H9 (cell line): ENCODE results near the gene RLF. TPM values are rescaled to one million over a fixed set of nuclear protein-coding genes. Genes with fewer than 3 reads are reported as not detected.

Experiments used
- DNase-seq: peaks from one replicate; pipeline ENCODE4 v3.0.0-alpha.2; 2017
- H2AFZ ChIP-seq: one replicate; pipeline ENCODE4 v1.6.1; 2013; ENCODE audit warnings: mild to moderate bottlenecking, low read length, control low read depth, moderate library complexity
- H2AK5ac ChIP-seq: 2 replicates; pipeline ENCODE4 v1.6.1; 2013; ENCODE audit warnings: low read length, control low read depth, mixed read lengths; ENCODE audit not compliant: insufficient read length
- H2BK120ac ChIP-seq: one replicate; pipeline ENCODE4 v1.6.1; 2013; ENCODE audit warnings: low read depth, mild to moderate bottlenecking, low read length, control low read depth, inconsistent platforms; ENCODE audit not compliant: poor library complexity, severe bottlenecking
- H2BK12ac ChIP-seq: 2 replicates; pipeline ENCODE4 v1.6.1; 2013; ENCODE audit warnings: low read length, control low read depth, mixed read lengths, low read depth; ENCODE audit not compliant: insufficient read length
- H2BK15ac ChIP-seq: 2 replicates; pipeline ENCODE4 v1.6.1; 2013; ENCODE audit warnings: low read depth, low read length, control low read depth
- H2BK20ac ChIP-seq: one replicate; pipeline ENCODE4 v1.6.1; 2013; ENCODE audit warnings: low read depth, mild to moderate bottlenecking, low read length, control low read depth, inconsistent platforms; ENCODE audit not compliant: poor library complexity, severe bottlenecking
- H2BK5ac ChIP-seq: 2 replicates; pipeline ENCODE4 v1.6.1; 2013; ENCODE audit warnings: low read length, control low read depth, mixed read lengths; ENCODE audit not compliant: insufficient read length
- H3K14ac ChIP-seq: 2 replicates; pipeline ENCODE4 v1.6.1; 2013; ENCODE audit warnings: low read length, control low read depth; ENCODE audit not compliant: insufficient read depth
- H3K18ac ChIP-seq: 2 replicates; pipeline ENCODE4 v1.6.1; 2013; ENCODE audit warnings: low read depth, mild to moderate bottlenecking, mixed read lengths, low read length, control low read depth; ENCODE audit not compliant: insufficient read length
- H3K23ac ChIP-seq: 2 replicates; pipeline ENCODE4 v1.6.1; 2013; ENCODE audit warnings: low read length, control low read depth, mixed read lengths, low read depth; ENCODE audit not compliant: insufficient read length
- H3K23me2 ChIP-seq: 2 replicates; pipeline ENCODE4 v1.6.1; 2013; ENCODE audit warnings: low read depth, mild to moderate bottlenecking, mixed read lengths, low read length, control low read depth; ENCODE audit not compliant: insufficient read length, poor library complexity, severe bottlenecking
- H3K27ac ChIP-seq: 2 replicates; pipeline ENCODE4 v1.5.1; 2013; ENCODE audit warnings: low read length, control low read depth, mixed read lengths, low read depth; ENCODE audit not compliant: insufficient read length
- H3K27me3 ChIP-seq: 2 replicates; pipeline ENCODE4 v1.6.1; 2013; ENCODE audit warnings: low read length, control low read depth, inconsistent platforms; ENCODE audit not compliant: insufficient read depth
- H3K4ac ChIP-seq: 2 replicates; pipeline ENCODE4 v1.6.1; 2013; ENCODE audit warnings: low read depth, mild to moderate bottlenecking, control low read depth, inconsistent platforms, low read length, moderate library complexity
- H3K4me1 ChIP-seq: 2 replicates; pipeline ENCODE4 v1.6.1; 2013; ENCODE audit warnings: low read length, control low read depth, inconsistent platforms; ENCODE audit not compliant: insufficient read depth
- H3K4me2 ChIP-seq: 2 replicates; pipeline ENCODE4 v1.6.1; 2013; ENCODE audit warnings: low read length, control low read depth, mixed read lengths; ENCODE audit not compliant: insufficient read length, insufficient read depth
- H3K56ac ChIP-seq: 2 replicates; pipeline ENCODE4 v1.6.1; 2013; ENCODE audit warnings: low read depth, mild to moderate bottlenecking, mixed read lengths, low read length, control low read depth; ENCODE audit not compliant: insufficient read length
- H3K79me1 ChIP-seq: 2 replicates; pipeline ENCODE4 v1.6.1; 2013; ENCODE audit warnings: low read depth, mild to moderate bottlenecking, moderate library complexity, low read length, control low read depth, inconsistent platforms; ENCODE audit not compliant: insufficient read depth, poor library complexity, severe bottlenecking
- H3K79me2 ChIP-seq: 2 replicates; pipeline ENCODE4 v1.6.1; 2013; ENCODE audit warnings: low read length, control low read depth, inconsistent platforms; ENCODE audit not compliant: insufficient read depth
- H3K9ac ChIP-seq: 2 replicates; pipeline ENCODE4 v1.6.1; 2013; ENCODE audit warnings: low read length, control low read depth, mixed read lengths; ENCODE audit not compliant: insufficient read length; ENCODE audit errors: extremely low read depth
- H3K9me3 ChIP-seq: one replicate; pipeline ENCODE4 v1.6.1; 2013; ENCODE audit warnings: low read depth, low read length, inconsistent platforms; ENCODE audit not compliant: control insufficient read depth
- H3T11ph ChIP-seq: one replicate; pipeline ENCODE4 v1.6.1; 2013; ENCODE audit warnings: mild to moderate bottlenecking, low read length, control low read depth, inconsistent platforms
- H4K20me1 ChIP-seq: one replicate; pipeline ENCODE4 v1.6.1; 2013; ENCODE audit not compliant: control insufficient read depth, insufficient read length, insufficient read depth
- H4K5ac ChIP-seq: 2 replicates; pipeline ENCODE4 v1.6.1; 2013; ENCODE audit warnings: low read depth, mild to moderate bottlenecking, mixed read lengths, low read length, control low read depth; ENCODE audit not compliant: insufficient read length
- H4K8ac ChIP-seq: replicated peaks from 2 replicates; pipeline ENCODE4 v1.6.1; 2013; ENCODE audit warnings: low read length, control low read depth, mixed read lengths, low read depth; ENCODE audit not compliant: insufficient read length
- H4K91ac ChIP-seq: 2 replicates; pipeline ENCODE4 v1.6.1; 2013; ENCODE audit warnings: low read depth, mild to moderate bottlenecking, moderate library complexity, mixed read lengths, low read length, control low read depth; ENCODE audit not compliant: insufficient read length
- H3K27ac Mint-ChIP-seq, 3 experiments: 2 replicates in 2 of 3; 3 replicates in 1 of 3; pipeline ENCODE4 v1.8.0; 2020 to 2021; ENCODE audit warnings: mixed read lengths in 3 of 3, mild to moderate bottlenecking in 1 of 3, moderate library complexity in 1 of 3
- H3K27me3 Mint-ChIP-seq: 2 replicates; pipeline ENCODE4 v1.8.0; 2021; ENCODE audit warnings: low read depth, mild to moderate bottlenecking, moderate library complexity, mixed read lengths
- H3K36me3 Mint-ChIP-seq, 3 experiments: 2 replicates in 2 of 3; 3 replicates in 1 of 3; pipeline ENCODE4 v1.8.0; 2020 to 2021; ENCODE audit warnings: low read depth in 3 of 3, mixed read lengths in 3 of 3; ENCODE audit not compliant: insufficient read depth in 1 of 3
- H3K4me1 Mint-ChIP-seq, 2 experiments: 2 replicates each; pipeline ENCODE4 v1.8.0; 2020; ENCODE audit warnings: mixed read lengths in 2 of 2
- H3K4me3 Mint-ChIP-seq, 2 experiments: 2 replicates in 1 of 2; 3 replicates in 1 of 2; pipeline ENCODE4 v1.8.0; 2020 to 2021; ENCODE audit warnings: mild to moderate bottlenecking in 2 of 2, mixed read lengths in 2 of 2, moderate library complexity in 1 of 2
- H3K9me3 Mint-ChIP-seq, 2 experiments: 2 replicates in 1 of 2; 3 replicates in 1 of 2; pipeline ENCODE4 v1.8.0; 2020; ENCODE audit warnings: mild to moderate bottlenecking in 2 of 2, mixed read lengths in 2 of 2, moderate library complexity in 1 of 2
- CTCF ChIP-seq: fragments of 200-600 bp; sonication (generic); conservative IDR thresholded peaks from 3 replicates; pipeline ENCODE4 v1.8.0; 2021; ENCODE audit warnings: antibody characterized with exemption, mild to moderate bottlenecking
- WGBS: extraction: QIAGEN DNeasy Blood & Tissue Kit; methylation state at CpG from one replicate; pipeline ENCODE4 v1.1.7; 2013; ENCODE audit warnings: missing lambda C conversion rate, low lambda C conversion rate, mixed read lengths; ENCODE audit not compliant: insufficient read length; ENCODE audit errors: extremely low coverage; 5-methylcytosine and 5-hydroxymethylcytosine counted together
- total RNA-seq: library from RNA; stranded (reverse); gene quantifications from 2 replicates; pipeline ENCODE4 v1.2.1, GENCODE V29; 2021

The RLF gene
- total RNA-seq, 1 experiment from 2014 or later = 19.2 TPM

GRCh38 chr1:40162753-40163441 lies 1.7 kb downstream of the RLF start:
- no peaks in the 10 kb centered on the region for H4K20me1 ChIP-seq
- no peak overlapping the region for H3K14ac ChIP-seq
- Mint-ChIP-seq H3K36me3 (no peaks in the 10 kb centered on the region), H3K27me3 (no peaks in the 10 kb centered on the region), H3K9me3 (no peaks in the 10 kb centered on the region; a peak in 1 of 5 replicates), H3K4me1 (peaks cover 4% of the 10 kb centered on the region in 2 experiments), H3K27ac (no peak overlapping the region), H3K4me3 (no peak overlapping the region)
- H3K23me2 ChIP-seq = peaks cover 9% of the 10 kb centered on the region
- no peak for TF ChIP-seq CTCF
- no peak overlapping the region for H3K56ac ChIP-seq
- H3K4me1 ChIP-seq = no peaks in the 10 kb centered on the region; the same call in 1 of the 2 replicates
- no peak overlapping the region for H2BK5ac ChIP-seq
- peak overlapping the region; percentile 53 for H3K4me2 ChIP-seq
- no peak overlapping the region for H2AK5ac ChIP-seq
- H4K8ac ChIP-seq = no peak overlapping the region
- no peak overlapping the region for H4K5ac ChIP-seq
- H3K4ac ChIP-seq = no peak overlapping the region
- no peak overlapping the region for H2AFZ ChIP-seq
- no peak overlapping the region for H3T11ph ChIP-seq
- H3K27ac ChIP-seq = no peak overlapping the region
- H3K79me2 ChIP-seq = peaks cover 44% of the 10 kb centered on the region
- H3K9me3 ChIP-seq = no peaks in the 10 kb centered on the region
- no peak overlapping the region for H2BK120ac ChIP-seq
- H3K18ac ChIP-seq = no peak overlapping the region
- H2BK20ac ChIP-seq = no peak overlapping the region
- H3K23ac ChIP-seq = no peak overlapping the region
- no peaks in the 10 kb centered on the region for H3K27me3 ChIP-seq
- no peak overlapping the region for H4K91ac ChIP-seq
- H2BK15ac ChIP-seq = no peak overlapping the region
- H3K79me1 ChIP-seq = peaks cover 9% of the 10 kb centered on the region
- no peak for DNase-seq
- no CpG with 5 or more reads among the region's 4 CpGs for WGBS
- H3K9ac ChIP-seq = peak overlapping the region; percentile 83
- no peak overlapping the region for H2BK12ac ChIP-seq
